GM18909 (cell line): ENCODE data around the gene NPHP3.
"Not testable (repeated sequence)": the region's sequence is repeated elsewhere in the genome, so short reads cannot be mapped to it uniquely, and the experiment has no call there.

Experiments used
- ATAC-seq: cut with Tn5 transposase; IDR thresholded peaks from one replicate; pipeline ENCODE4 v1.9.1; 2021; ENCODE audit warnings: mild to moderate bottlenecking; ENCODE audit not compliant: unreplicated experiment, poor library complexity

NPHP3 gene

GRCh38 chr3:132654190-132654589 lies 68.0 kb downstream of the NPHP3 start:
- no peak for ATAC-seq

- no peak for ATAC-seq
Observed at GRCh38 chr3:132652640-132653270, 69.5 kb downstream of the NPHP3 start.

DNA sequence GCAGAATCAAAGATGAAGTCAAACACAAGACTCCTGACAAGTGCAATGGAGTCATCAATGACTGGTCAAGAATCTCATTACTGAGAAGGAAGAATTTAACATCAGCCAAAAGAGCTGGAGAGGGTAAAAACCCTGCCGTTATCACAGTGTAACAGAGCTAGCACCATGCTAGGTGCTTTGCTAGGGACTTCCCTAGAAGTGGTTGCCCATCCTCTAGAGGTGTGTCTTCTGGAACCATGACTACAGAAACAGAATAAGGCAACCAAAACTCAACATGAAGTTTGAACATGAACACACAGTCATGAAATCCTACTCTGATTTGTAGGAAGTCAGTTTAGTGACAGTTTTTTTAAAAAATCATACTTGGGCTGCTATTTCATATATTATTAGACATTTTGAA lies 72.1 kb downstream of the NPHP3 start:
- no peak for ATAC-seq

DNA sequence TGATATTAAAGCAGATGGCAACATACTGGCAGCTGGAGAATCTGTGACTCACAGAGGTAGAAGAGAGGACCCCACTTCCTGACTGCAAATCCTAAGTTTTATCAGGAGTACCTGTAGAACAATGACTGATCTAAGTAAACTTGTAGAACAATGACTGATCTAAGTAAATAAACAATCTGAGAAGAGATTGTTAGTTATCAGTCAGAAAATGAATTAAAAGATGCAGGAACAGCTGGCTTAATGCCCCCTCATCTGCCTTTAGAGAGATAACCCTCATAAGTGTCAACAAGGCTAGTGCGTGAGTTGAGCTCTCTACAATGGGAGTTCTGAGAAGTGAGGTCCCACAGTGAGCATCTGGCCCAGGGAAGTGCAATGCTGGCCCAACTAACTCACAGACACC lies 77.2 kb downstream of the NPHP3 start:
- no peak for ATAC-seq

- no peak for ATAC-seq
Observed at GRCh38 chr3:132643366-132643765, 78.8 kb downstream of the NPHP3 start.

DNA sequence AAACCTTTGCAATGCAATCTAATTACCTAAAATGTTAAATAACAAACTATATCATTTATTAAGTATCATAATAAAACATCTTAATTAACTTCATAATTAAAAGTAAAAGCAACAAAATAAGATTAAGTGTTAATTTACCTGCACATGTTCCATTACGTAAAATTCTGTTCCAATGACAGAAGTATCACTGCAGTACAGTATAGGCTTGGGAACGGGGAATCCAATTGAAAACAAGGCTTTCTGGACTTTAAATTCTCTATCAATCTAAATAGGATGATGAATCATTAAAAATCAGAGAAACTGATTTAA lies 79.7 kb downstream of the NPHP3 start:
- ATAC-seq = no peak

- ATAC-seq = no peak
Observed at GRCh38 chr3:132641837-132642538, 80.2 kb downstream of the NPHP3 start.

DNA sequence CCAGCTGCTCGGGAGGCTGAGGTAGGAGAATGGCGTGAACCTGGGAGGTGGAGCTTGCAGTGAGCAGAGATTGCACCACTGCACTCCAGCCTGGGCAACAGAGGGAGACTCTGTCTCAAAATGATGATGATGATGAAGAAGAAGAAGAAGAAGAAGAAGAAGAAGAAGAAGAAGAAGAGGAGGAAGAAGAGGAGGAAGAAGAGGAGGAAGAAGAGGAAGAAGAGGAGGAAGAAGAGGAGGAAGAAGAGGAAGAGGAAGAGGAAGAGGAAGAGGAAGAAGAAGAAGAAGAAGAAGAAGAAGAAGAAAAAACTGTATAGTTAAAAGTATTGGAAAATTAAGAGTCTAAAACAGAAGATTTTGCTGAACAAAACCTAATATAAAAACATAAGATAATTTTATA lies 80.8 kb downstream of the NPHP3 start:
- ATAC-seq = not testable (repeated sequence)

DNA sequence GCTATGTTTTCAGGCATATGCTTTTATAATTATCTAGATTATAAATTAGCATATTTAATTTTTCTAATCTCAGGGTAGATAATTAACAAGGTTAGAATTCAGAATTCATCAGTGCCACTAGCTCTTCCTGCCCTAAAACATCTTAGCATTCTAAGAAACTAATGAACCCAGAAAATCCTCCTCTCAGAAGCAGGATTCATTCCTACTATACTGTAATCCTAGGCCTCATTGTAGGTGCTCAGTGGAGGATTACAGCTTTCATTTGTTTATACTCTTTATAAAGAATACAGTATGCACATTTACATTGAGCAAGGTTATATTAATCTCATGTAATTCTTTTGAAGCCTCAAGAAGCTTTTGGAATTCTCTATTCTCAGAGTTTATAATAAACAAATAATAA lies 83.5 kb downstream of the NPHP3 start:
- ATAC-seq = no peak

DNA sequence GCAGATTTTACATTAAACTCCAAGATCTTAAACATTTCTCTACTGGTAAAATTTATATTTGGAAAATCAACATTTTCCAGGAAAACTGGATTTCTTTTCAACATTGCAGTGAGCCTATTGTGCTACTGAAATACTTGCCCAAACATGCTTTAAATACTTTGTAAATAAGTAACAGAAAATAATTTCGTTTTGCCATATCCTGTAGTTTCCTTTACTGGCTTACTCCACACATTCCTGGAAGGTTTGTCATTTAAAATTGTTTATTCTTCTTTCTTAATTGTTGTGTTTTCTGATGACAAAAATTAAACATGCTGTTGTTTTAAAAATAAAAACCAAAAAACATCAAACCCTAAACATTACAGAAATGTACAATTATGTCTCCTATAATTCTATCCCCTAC lies 84.6 kb downstream of the NPHP3 start:
- no peak for ATAC-seq

GRCh38 chr3:132635052-132635451 lies 87.2 kb downstream of the NPHP3 start:
- ATAC-seq = no peak
